GM18526 (cell line): ENCODE results near the gene ENPP7.

ENCODE experiments used
- POLR2A ChIP-seq: IDR thresholded peaks from 3 replicates; pipeline ENCODE4 v1.6.1; 2011; ENCODE audit not compliant: insufficient read length; ENCODE audit errors: extremely low read depth

Gene ENPP7

DNA sequence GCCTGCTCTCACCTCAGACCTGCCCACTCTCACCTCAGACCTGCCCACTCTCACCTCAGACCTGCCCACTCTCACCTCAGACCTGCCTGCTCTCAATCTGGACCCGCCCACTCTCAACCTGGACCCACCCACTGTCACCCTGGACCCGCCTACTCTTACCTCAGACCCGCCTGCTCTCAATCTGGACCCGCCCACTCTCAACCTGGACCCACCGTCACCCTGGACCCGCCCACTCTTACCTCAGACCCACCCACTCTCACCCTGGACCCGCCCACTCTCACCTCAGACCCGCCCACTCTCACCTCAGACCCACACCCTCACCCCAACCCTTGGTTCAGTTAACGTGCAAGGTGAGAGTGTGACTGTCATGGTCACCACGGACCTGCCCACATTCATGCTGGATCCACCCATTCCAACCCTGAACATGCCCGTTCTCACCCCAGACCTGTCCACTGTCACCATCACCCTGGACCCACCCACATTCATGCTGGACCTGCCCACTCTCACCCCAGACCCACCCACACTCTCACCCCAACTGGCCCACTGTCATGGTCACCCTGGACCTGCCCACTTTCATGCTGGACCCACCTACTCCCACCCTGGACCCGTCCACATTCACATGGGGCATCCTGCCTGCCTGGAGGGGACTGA lies 31.2 kb upstream of the ENPP7 start:
- TF ChIP-seq POLR2A = no peak

DNA sequence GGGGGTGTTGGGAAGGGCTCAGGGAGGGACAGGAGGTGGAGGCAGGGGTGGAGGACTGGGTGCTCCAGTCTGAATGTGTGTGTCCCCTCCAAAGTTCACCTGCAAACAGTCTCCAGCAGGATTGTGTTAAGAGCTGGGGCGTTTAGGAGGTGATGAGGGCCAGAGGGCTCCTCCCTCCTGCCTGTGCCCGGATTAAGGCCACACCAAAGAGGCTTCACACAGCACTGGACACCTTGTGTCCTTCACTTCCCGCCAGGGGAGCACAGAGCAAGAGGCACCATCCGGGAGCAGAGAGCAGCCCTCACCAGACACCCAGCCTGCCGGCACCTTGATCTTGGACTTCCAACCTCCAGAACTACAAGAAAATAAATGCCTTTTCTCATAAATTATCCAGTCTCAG lies 30.2 kb upstream of the ENPP7 start:
- TF ChIP-seq POLR2A = no peak

DNA sequence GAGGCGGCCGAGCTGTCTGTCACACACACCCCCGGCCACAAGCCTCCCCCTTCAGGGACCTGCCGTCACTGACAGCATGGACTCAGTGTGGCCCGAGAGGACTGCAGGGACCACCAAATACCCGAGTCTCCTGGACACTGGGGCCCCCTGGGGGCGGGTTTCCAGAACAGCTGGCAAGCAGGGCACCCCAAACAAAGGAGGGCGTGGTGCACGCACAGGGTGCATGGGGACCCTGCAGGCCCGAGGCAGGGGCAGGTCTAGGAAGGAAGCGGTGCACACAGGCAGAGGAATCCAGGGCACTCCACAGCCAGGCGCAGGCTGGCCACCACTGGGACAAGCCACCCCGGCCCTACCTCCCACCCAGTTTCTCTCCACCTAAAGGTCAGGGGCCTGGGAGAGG lies 28.7 kb upstream of the ENPP7 start:
- TF ChIP-seq POLR2A = no peak

- TF ChIP-seq POLR2A = no peak
These were observed 28.1 kb upstream of the ENPP7 start for GRCh38 chr17:79702550-79703236.

GRCh38 chr17:79704691-79705090 lies 26.1 kb upstream of the ENPP7 start:
- TF ChIP-seq POLR2A = no peak

DNA sequence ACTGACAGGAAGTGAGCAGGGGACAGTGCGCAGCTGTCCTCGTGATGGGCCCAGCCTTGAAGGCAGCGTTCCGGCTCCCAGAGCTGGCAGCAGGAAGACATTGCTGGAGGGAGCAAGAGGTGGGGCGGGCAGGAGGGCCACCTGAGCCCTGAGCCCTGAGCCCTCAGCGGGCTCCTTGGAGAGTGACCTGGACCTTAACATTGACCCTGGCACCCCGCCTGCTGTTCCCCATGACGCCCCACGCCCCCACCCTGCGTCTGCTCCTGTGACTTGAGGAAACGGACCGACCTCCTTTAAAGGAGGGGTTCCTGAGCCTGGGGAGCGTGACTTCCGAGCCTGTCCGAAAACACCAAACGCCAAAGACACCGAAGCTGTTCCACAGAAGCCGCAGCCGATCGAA lies 25.1 kb upstream of the ENPP7 start:
- no peak for TF ChIP-seq POLR2A

- no peak for TF ChIP-seq POLR2A
These were observed 23.6 kb upstream of the ENPP7 start for GRCh38 chr17:79706931-79707850.

GRCh38 chr17:79707931-79708891 lies 22.5 kb upstream of the ENPP7 start:
- TF ChIP-seq POLR2A = no peak

- TF ChIP-seq POLR2A = no peak
These were observed 18.9 kb upstream of the ENPP7 start for GRCh38 chr17:79711715-79712305.

GRCh38 chr17:79713391-79713790 lies 17.4 kb upstream of the ENPP7 start:
- TF ChIP-seq POLR2A = no peak

- TF ChIP-seq POLR2A = no peak
These were observed 16.3 kb upstream of the ENPP7 start for GRCh38 chr17:79714176-79715097.

DNA sequence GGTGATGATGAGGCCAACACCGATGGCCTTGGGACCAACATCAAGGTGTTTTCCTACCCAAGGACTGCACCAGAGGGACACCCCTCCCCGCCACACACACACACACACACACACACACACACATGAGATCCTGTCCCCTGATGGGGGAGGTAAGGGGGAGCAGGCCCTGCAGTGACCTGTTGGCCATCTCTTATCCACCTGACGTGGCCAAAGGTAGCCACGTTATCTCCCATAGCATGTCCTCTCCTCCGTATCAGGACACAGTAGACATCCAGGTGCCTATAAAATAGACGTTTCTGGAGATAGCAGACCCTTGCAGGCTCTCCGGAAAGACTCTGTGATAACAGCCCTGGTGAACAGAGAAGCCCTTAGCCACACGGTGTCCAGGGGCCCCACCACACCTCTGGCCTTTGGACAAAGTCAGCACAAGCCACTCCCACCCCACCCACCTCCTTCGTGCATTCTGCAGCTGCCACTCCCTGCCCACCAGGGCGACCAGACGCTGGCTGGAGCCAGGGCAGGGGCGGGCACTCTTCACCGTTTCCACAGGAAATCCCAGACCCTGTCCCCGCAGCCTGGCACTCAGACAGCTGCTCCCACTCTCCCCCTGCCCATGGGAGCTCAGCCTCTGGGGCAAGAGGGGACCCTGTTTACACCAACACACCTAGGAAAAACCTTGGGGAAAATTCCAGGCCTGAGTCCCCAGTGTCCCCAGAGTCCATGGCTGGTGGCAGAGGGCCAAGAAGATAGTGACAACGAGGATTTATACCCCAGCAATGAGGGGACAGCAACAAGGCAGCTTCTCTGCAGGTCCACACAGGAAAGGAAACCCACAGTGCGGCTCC lies 15.4 kb upstream of the ENPP7 start:
- no peak for TF ChIP-seq POLR2A
